ENCODE measurements around the gene PSMA6.

PSMA6 gene

GRCh38 chr14:35320472-35320871, 28.3 kb downstream of the PSMA6 start:
- Histone ChIP-seq H3K27ac (replicated peaks) (no peak overlapping the region), H3K27me3 (ENCODE audit: insufficient read depth, poor library complexity, severe bottlenecking) (no peaks in the 10 kb centered on the region), H3K4me3 (replicated peaks; ENCODE audit: insufficient read depth, low read length) (no peak overlapping the region)
- TF ChIP-seq, protein P1, sequence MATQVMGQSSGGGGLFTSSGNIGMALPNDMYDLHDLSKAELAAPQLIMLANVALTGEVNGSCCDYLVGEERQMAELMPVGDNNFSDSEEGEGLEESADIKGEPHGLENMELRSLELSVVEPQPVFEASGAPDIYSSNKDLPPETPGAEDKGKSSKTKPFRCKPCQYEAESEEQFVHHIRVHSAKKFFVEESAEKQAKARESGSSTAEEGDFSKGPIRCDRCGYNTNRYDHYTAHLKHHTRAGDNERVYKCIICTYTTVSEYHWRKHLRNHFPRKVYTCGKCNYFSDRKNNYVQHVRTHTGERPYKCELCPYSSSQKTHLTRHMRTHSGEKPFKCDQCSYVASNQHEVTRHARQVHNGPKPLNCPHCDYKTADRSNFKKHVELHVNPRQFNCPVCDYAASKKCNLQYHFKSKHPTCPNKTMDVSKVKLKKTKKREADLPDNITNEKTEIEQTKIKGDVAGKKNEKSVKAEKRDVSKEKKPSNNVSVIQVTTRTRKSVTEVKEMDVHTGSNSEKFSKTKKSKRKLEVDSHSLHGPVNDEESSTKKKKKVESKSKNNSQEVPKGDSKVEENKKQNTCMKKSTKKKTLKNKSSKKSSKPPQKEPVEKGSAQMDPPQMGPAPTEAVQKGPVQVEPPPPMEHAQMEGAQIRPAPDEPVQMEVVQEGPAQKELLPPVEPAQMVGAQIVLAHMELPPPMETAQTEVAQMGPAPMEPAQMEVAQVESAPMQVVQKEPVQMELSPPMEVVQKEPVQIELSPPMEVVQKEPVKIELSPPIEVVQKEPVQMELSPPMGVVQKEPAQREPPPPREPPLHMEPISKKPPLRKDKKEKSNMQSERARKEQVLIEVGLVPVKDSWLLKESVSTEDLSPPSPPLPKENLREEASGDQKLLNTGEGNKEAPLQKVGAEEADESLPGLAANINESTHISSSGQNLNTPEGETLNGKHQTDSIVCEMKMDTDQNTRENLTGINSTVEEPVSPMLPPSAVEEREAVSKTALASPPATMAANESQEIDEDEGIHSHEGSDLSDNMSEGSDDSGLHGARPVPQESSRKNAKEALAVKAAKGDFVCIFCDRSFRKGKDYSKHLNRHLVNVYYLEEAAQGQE (IDR thresholded peaks at IDR 0.05; ENCODE audit: insufficient replicate concordance, low read depth), result no peak
- TF ChIP-seq SPI1 (IDR thresholded peaks at IDR 0.05; ENCODE audit: borderline replicate concordance, low read depth) (no peak), GABPA (IDR thresholded peaks at IDR 0.05; ENCODE audit: low read depth) (no peak), POLR2AphosphoS5 (IDR thresholded peaks at IDR 0.05; ENCODE audit: low read depth) (no peak)
- TF ChIP-seq, protein P2, sequence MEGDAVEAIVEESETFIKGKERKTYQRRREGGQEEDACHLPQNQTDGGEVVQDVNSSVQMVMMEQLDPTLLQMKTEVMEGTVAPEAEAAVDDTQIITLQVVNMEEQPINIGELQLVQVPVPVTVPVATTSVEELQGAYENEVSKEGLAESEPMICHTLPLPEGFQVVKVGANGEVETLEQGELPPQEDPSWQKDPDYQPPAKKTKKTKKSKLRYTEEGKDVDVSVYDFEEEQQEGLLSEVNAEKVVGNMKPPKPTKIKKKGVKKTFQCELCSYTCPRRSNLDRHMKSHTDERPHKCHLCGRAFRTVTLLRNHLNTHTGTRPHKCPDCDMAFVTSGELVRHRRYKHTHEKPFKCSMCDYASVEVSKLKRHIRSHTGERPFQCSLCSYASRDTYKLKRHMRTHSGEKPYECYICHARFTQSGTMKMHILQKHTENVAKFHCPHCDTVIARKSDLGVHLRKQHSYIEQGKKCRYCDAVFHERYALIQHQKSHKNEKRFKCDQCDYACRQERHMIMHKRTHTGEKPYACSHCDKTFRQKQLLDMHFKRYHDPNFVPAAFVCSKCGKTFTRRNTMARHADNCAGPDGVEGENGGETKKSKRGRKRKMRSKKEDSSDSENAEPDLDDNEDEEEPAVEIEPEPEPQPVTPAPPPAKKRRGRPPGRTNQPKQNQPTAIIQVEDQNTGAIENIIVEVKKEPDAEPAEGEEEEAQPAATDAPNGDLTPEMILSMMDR (IDR thresholded peaks at IDR 0.05; ENCODE audit: insufficient read depth, low read length), result no peak
- DNase-seq (ENCODE audit: low read depth in 1 of 2, low spot score in 1 of 2), result no peak

DNA sequence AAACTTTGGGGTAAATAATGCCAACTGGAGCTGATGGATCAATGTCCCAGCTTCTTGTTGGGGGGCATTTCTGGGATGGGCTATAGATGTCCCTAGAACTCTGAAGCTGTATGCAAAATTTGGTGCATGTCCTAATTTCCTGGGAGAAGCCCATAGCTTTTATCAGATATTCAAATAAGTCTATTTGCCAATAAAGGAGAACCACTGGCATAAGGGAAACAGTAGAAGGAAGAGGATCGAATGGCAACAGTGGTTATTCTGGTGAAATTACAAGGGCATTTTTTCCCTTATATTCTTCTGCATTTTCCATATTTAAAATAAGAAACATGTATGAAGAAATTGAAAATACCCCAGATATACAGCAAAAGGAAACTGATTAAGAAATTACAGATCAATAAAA, 34.2 kb downstream of the PSMA6 start:
- no peak for DNase-seq (ENCODE audit: low read depth in 1 of 2, low spot score in 1 of 2)
- no peaks in the 10 kb centered on the region for H3K27me3 ChIP-seq (ENCODE audit: insufficient read depth, poor library complexity, severe bottlenecking)
- H3K4me3 ChIP-seq (replicated peaks; ENCODE audit: insufficient read depth, low read length), result no peak overlapping the region
- no peak overlapping the region for H3K27ac ChIP-seq (replicated peaks)
- TF ChIP-seq, protein P1 (IDR thresholded peaks at IDR 0.05; ENCODE audit: insufficient replicate concordance, low read depth), result no peak
- TF ChIP-seq GABPA (IDR thresholded peaks at IDR 0.05; ENCODE audit: low read depth), result no peak
- TF ChIP-seq SPI1 (IDR thresholded peaks at IDR 0.05; ENCODE audit: borderline replicate concordance, low read depth), result no peak
- no peak for TF ChIP-seq POLR2AphosphoS5 (IDR thresholded peaks at IDR 0.05; ENCODE audit: low read depth)
- TF ChIP-seq, protein P2 (IDR thresholded peaks at IDR 0.05; ENCODE audit: insufficient read depth, low read length), result no peak

DNA sequence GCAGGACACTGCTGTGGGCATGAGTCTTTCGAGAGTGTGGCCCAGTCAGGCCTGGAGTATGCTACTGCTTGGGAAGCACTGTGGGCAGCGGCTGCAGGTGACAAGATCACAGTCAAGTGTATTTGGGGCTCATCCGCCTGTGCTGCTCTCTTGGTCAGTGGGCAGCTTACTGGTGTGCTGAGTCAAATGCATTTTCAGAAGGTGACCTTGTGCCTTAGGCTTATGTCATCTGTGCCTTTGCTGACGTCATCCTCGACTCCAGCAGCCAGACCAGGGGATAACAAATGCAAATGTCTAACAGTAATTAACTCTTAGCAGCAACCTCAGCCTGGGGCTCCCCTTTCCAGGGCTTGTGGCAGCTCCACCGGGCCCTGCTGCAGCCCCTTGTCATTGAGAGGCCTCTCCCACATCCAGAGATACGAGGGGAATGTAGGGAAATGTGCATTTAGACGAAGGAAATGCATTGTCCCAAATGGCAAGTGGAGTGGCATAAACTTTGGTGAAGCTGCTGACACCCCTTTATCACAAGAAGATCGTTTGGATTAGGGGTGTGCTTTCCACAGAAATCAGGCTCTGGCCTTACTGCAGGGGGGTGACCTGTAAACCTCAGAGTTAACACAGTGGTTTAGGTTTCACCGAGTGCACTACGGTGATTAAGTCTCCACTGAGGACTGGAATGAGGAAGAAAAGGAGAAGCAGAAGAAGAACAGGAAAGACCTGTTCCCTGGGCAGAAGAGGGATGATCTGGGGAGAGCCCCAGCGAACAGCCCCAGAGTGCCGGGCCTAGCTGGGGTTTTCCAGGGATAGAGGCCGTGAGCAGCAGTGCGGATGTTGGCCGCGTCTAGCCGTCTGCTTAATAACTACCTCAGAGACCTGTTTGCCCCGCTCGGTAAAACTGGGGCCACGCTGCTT, 39.7 kb downstream of the PSMA6 start:
- no peak for DNase-seq (ENCODE audit: low read depth in 1 of 2, low spot score in 1 of 2)
- Histone ChIP-seq H3K4me3 (replicated peaks; ENCODE audit: insufficient read depth, low read length) (no peak overlapping the region), H3K27ac (replicated peaks) (no peak overlapping the region), H3K27me3 (ENCODE audit: insufficient read depth, poor library complexity, severe bottlenecking) (no peaks in the 10 kb centered on the region)
- TF ChIP-seq, protein P2 (IDR thresholded peaks at IDR 0.05; ENCODE audit: insufficient read depth, low read length), result no peak
- TF ChIP-seq, protein P1 (IDR thresholded peaks at IDR 0.05; ENCODE audit: insufficient replicate concordance, low read depth), result no peak
- TF ChIP-seq SPI1 (IDR thresholded peaks at IDR 0.05; ENCODE audit: borderline replicate concordance, low read depth), result no peak
- no peak for TF ChIP-seq GABPA (IDR thresholded peaks at IDR 0.05; ENCODE audit: low read depth)
